Suppressor macrophage (primary cell): ENCODE data around the gene DAG1.
"Not testable (repeated sequence)": the region's sequence is repeated elsewhere in the genome, so short reads cannot be mapped to it uniquely, and the experiment has no call there.

Experiments used
- DNase-seq, 4 experiments: peaks; one replicate each; pipeline ENCODE4 v3.0.0-alpha.2; 2020 to 2022

Gene DAG1

DNA sequence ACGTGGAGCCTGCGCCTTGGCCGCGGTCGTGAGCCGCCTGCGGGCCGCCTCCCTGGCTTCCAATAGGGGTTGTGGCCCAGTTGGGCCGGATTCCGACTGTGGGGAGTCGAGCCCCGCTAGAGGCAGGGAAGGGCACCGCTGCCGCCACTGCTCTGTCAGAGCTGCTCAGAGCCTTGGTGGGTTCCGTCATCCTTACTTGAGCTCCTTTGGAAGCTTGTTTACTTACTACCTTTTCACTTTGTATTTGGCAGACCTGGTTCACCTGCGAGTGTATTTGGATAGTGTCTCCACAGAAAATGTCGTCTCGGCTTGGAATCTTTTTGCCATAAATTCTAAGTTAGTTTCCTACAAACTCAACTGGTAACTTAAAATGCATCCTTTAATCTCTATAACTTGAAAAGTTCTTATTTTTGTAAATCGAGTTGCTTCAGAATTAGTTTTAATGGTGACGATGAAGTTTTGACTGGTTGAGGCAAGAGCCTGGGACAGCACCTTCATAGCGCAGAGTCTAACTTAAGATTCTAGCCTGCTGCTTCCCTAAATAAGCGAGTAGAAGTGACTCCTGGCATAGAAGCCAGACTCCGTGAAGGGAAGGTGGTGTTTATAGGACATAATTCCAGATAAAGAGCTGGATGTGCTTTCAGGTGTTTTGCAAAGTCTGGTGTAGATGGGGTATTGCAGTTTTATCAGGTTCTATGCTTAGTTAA is 800 bp downstream of the DAG1 start:
- DNase-seq, result peak in 3 of 4 experiments; percentile 42 to 58 (median 47)

DNA sequence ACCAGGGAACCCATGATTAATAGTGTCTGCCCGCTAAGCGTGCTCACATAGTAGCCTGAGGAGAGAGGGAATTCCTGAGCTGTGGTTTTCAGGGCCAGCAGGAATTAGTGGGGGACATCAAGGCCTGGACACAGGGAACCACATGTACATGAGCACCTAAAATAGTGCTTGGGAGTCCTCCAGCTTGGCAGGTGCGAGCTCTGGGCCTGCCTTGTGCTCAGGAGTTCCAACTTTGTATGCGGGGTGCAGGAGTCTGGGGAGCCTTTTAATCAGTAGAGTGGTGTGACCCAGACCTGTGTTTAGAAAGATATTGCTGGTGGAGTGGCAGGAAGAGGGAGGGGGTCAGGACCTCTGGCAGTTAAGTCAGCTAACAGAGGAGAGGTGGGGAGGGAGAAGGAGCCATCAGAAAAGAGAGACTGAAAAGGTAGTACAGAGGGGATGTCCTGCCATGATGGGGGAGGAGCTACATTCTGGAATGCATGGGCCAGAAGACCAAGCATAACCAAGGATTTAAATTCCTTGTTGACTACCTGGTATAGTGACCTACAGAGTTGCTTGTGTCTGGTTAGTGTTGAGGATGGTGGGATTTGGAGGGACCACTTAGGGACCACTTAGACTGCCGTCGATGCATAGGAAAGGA is 1.9 kb downstream of the DAG1 start:
- DNase-seq, result no peak

- peak; percentile 67 to 86 (median 80) for DNase-seq
These were observed 6.5 kb downstream of the DAG1 start for GRCh38 chr3:49476563-49476962.

- DNase-seq, result no peak
These were observed 12.7 kb downstream of the DAG1 start for GRCh38 chr3:49482766-49483165.

GRCh38 chr3:49484471-49484870 is 14.4 kb downstream of the DAG1 start:
- DNase-seq, result no peak

- no peak for DNase-seq
These were observed 19.2 kb downstream of the DAG1 start for GRCh38 chr3:49489247-49489646.

- no peak for DNase-seq
These were observed 22.9 kb downstream of the DAG1 start for GRCh38 chr3:49492969-49493368.

DNA sequence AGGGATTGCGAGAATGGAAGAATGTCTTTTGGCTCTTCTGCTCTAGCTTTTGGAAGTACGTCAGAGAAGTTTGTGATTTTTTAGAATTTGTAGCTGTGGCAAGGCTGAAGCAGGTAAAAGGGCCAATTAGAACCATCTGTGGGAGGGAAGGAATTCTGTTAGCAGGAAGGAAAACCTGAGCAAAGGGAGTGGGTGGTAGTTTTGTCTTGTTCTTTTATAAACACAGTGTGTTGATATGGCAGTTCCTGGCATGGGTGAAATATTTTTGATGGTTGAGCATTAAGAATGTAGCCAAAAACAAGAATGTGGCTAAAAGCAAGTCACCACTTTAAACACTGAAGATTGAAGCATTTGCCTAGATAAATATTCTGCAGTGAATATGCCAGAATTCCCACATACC is 23.8 kb downstream of the DAG1 start:
- no peak for DNase-seq

DNA sequence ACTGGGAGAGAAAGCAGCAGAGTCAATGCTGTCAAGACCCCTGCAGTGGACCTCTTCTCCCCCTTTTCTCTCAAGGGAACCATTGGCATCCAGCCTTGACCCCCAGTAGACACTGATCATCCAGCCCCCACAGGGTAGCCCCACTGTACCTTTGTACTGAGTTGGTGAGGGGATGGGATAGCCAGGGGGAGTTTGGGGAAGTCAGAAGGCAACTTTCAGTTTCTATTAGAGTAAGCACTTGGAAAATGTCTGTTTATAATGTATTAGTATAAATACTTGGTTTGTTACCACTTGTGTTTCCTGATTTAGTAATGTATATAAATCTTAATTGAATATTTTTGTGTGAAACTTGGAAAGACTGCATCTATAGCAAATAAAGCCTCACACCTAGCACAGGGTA is 25.0 kb downstream of the DAG1 start:
- peak in 3 of 4 experiments; percentile 5 to 46 (median 35) for DNase-seq

DNA sequence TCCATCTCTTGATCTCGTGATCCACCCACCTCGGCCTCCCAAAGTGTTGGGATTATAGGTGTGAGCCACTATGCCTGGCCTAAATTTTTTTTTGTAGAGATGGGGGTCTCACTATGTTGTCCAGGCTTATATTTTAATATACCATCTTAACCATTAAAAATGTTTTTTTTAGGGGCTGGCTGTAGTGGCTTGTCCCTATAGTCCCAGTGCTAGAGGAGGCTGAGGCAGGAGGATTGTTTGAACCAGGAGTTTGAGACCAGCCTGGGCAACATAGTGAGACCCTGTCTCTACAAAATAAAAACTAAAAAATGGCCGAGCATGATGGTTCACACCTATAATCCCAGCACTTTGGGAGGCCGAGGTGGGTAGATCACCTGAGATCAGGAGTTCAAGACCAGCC is 26.8 kb downstream of the DAG1 start:
- not testable (repeated sequence) for DNase-seq

- no peak for DNase-seq
These were observed 27.5 kb downstream of the DAG1 start for GRCh38 chr3:49497606-49498005.

- no peak for DNase-seq
These were observed 28.2 kb downstream of the DAG1 start for GRCh38 chr3:49498239-49498638.

GRCh38 chr3:49498648-49499047 is 28.6 kb downstream of the DAG1 start:
- DNase-seq, result no peak

DNA sequence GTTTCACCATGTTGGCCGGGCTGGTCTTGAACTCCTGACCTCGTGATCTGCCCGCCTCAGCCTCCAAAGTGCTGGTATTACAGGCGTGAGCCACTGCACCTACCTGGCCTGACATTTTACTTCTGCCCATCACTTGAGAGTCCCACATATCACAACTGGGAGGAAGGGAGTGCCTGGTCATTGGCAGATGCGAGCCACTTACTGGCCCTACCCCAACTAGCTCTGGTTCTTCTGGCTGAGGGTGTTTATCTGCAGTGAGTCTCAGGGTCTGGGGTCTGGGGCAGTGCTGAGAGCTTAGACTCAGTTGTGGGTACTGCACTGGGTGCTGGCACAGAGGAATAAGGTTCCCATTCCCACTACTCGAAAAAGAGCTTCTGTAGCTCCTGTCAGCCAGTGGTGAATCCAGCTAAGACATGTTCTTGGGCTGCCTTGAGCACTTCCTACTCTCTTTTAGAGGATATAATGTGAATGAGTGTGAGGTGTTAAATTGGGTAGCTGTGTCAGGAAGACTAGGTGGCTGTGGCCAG is 30.2 kb downstream of the DAG1 start:
- peak in 2 of 4 experiments; percentile 22 for DNase-seq

GRCh38 chr3:49500732-49501609 is 30.9 kb downstream of the DAG1 start:
- peak; percentile 74 to 88 (median 82) for DNase-seq

DNA sequence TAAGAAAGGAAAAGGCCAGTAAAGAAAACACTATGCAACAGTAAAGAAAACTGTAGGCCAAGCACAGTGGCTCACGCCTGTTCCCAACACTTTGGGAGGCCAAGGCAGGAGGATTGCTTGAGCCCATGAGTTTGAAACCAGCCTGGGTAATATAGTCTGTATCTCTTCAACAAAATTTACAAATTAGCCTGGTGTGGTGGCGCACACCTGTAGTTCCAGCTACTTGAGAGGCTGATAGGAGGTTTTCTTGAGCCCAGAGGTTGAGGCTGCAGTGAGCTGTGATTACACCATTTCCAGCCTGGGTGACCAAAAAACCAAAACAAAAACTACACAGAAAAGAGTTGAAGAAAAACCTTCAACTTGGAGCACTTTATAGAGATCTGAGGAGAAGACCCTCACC is 31.8 kb downstream of the DAG1 start:
- no peak for DNase-seq

GRCh38 chr3:49506906-49507305 is 36.8 kb downstream of the DAG1 start:
- DNase-seq, result no peak

- DNase-seq, result no peak
These were observed 39.0 kb downstream of the DAG1 start for GRCh38 chr3:49509028-49509561.

- DNase-seq, result no peak
These were observed 41.6 kb downstream of the DAG1 start for GRCh38 chr3:49511639-49512038.

DNA sequence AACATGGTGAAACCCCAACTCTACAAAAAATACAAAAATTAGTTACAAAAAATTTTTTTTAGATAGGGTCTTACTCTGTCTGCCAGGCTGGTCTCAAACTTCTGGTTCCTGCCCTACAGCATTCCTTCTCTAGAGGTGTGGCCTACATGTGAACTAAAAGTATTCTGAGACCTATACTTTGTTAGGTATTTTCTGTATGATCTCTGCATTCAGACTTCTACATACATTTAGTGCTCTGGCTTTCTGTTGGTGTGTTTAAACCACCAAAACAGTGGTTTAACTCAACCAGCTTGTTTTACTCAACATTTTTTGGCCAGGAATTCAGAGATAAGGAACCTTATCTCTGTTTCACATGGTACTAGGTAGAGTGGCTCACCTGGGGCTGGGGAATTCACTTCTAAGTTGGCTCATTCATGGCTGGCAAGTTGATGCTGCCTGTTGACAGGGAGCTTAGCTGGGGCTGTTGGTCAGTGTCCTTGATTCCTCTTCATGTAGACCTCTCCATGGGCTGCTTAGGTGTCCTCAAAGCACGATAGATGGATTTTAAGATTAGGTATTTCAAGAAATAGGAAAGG is 42.8 kb downstream of the DAG1 start:
- no peak for DNase-seq

DNA sequence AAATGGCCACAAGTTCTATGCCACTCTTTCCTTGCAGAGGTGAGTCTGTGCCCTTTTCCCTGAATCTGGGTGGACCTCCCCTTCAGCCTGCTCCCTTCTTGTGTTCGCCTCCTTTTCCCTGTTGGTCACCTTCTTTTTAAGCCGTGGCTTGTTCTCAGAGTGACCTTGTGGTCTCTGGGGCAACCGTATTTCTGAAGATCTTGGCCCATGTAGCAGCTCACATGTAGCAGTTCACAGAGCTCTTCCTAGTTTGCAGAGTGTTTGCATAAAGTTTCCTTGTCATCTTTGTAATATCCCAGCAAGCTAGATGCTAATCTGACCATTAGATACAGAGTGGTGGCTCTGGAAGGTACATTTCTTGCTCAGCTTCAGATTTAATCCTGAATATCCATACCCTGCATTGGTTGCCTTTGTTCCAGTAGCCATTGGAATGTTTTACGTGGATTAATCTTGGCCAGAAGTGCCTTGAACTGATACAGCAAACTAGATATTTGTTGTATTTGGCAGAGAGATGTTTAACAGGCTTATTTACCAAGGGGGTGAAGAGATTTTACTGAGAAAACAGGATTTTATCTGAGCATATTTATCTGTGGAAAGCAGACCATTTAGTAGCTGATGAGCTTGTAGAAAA is 43.5 kb downstream of the DAG1 start:
- no peak for DNase-seq

DNA sequence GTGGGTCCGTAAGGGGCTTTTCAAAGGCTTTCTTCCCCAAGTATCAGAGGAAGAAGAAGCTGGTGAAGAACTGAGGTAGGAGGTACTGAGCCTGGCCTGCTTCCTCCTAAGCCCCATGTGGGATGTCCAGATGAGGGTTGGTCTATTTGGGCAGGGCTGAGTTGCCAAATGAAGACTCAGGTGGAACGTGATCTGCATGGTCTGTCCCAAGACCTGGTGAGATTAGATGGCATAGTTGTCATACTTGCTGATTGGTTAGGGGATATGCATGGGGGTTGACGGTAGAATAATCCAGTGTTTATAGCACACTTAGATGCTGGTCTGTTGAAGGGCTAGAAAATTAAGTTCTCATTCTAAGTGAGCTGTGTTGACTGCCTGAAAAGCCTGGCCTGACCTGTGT is 47.9 kb downstream of the DAG1 start:
- no peak for DNase-seq
